22Rv1 (cell line): ENCODE data around the gene FN1.

ENCODE experiments used
- CTCF ChIP-seq: fragments of 450-650 bp; IDR thresholded peaks from 2 replicates; pipeline ENCODE4 v1.5.1; 2017; ENCODE audit warnings: mild to moderate bottlenecking
- ZFX ChIP-seq: fragments of 450-650 bp; IDR thresholded peaks from 2 replicates; pipeline ENCODE4 v1.6.1; 2017; ENCODE audit warnings: antibody characterized with exemption, borderline replicate concordance

- TF ChIP-seq CTCF (no peak), ZFX (no peak)
Measured at GRCh38 chr2:215395687-215396460, 40.0 kb downstream of the FN1 start.
